ENCODE measurements around the gene UST. TPM values are rescaled to one million over a fixed set of nuclear protein-coding genes. Genes with fewer than 3 reads are reported as not detected.

UST gene
- total and polyA plus RNA-seq, 3 donors from 2014 or later: 14.9 to 16.0 (median 14.9) TPM

- Histone ChIP-seq H3K4me3 (no peak overlapping the region), H3K27me3 (no peaks in the 10 kb centered on the region), H3K9me3 (no peaks in the 10 kb centered on the region), H3K4me1 (no peaks in the 10 kb centered on the region), H3K27ac (no peak overlapping the region), H3K36me3 (ENCODE audit: low read depth, missing control alignments) (no peaks in the 10 kb centered on the region)
- TF ChIP-seq CTCF (IDR thresholded peaks at IDR 0.05) (no peak), POLR2A (IDR thresholded peaks at IDR 0.05) (no peak)
- no peak for DNase-seq
- intact Hi-C loops (cut with DNase I; ENCODE audit: low total_unique reads): no loop called here
- 64 to 88% methylated on average over 1 of the region's 1 CpG for WGBS, 2 donors
These were observed 78.1 kb downstream of the UST start for GRCh38 chr6:148824960-148825359.

- Histone ChIP-seq H3K4me3 (no peak overlapping the region), H3K36me3 (ENCODE audit: low read depth, missing control alignments) (no peaks in the 10 kb centered on the region), H3K27ac (no peak overlapping the region), H3K27me3 (no peaks in the 10 kb centered on the region), H3K9me3 (no peaks in the 10 kb centered on the region), H3K4me1 (no peaks in the 10 kb centered on the region)
- intact Hi-C loops (cut with DNase I; ENCODE audit: low total_unique reads): no loop called here
- WGBS, 2 donors: 76 to 83% methylated on average over 2 of the region's 2 CpGs
- DNase-seq: no peak
- TF ChIP-seq POLR2A (IDR thresholded peaks at IDR 0.05): no peak
- no peak for TF ChIP-seq CTCF (IDR thresholded peaks at IDR 0.05)
These were observed 78.7 kb downstream of the UST start for GRCh38 chr6:148825492-148825891.

- Histone ChIP-seq H3K36me3 (ENCODE audit: low read depth, missing control alignments) (no peaks in the 10 kb centered on the region), H3K9me3 (no peaks in the 10 kb centered on the region), H3K4me3 (no peak overlapping the region), H3K27me3 (no peaks in the 10 kb centered on the region), H3K27ac (no peak overlapping the region), H3K4me1 (no peaks in the 10 kb centered on the region)
- no peak for DNase-seq
- 88 to 93% methylated on average over 5 of the region's 5 CpGs for WGBS, 2 donors
- intact Hi-C loops (cut with DNase I; ENCODE audit: low total_unique reads): no loop called here
- TF ChIP-seq CTCF (IDR thresholded peaks at IDR 0.05): no peak
These were observed 80.7 kb downstream of the UST start for GRCh38 chr6:148827416-148828045.

GRCh38 chr6:148828047-148828446 lies 81.2 kb downstream of the UST start:
- H3K4me3 ChIP-seq: no peak overlapping the region
- intact Hi-C loops (cut with DNase I; ENCODE audit: low total_unique reads): no loop called here
- H3K4me1 ChIP-seq: no peaks in the 10 kb centered on the region
- no peak for DNase-seq
- H3K27ac ChIP-seq: no peak overlapping the region
- H3K9me3 ChIP-seq: no peaks in the 10 kb centered on the region
- H3K36me3 ChIP-seq (ENCODE audit: low read depth, missing control alignments): no peaks in the 10 kb centered on the region
- no peak for TF ChIP-seq CTCF (IDR thresholded peaks at IDR 0.05)
- WGBS, 2 donors: 94 to 96% methylated on average over 4 of the region's 4 CpGs
- no peaks in the 10 kb centered on the region for H3K27me3 ChIP-seq

GRCh38 chr6:148829415-148830101 lies 82.7 kb downstream of the UST start:
- DNase-seq: no peak

More at GRCh38 chr6:148829415-148830101, 82.7 kb downstream of the UST start:
- Histone ChIP-seq H3K9me3 (no peaks in the 10 kb centered on the region), H3K27me3 (no peaks in the 10 kb centered on the region), H3K27ac (no peak overlapping the region), H3K4me1 (no peaks in the 10 kb centered on the region), H3K4me3 (no peak overlapping the region), H3K36me3 (ENCODE audit: low read depth, missing control alignments) (no peaks in the 10 kb centered on the region)
- intact Hi-C loops (cut with DNase I; ENCODE audit: low total_unique reads): no loop called here
- TF ChIP-seq CTCF (IDR thresholded peaks at IDR 0.05): no peak
- no peak for TF ChIP-seq POLR2A (IDR thresholded peaks at IDR 0.05)
- 81 to 91% methylated on average over 4 of the region's 4 CpGs for WGBS, 2 donors
